SK-N-SH treated with all-trans-retinoic acid at 6 μM for 48 hours (cell line): ENCODE results near the gene FTH1.

Source experiments
- ARNTL ChIP-seq: fragments of 450-650 bp; formaldehyde crosslinking; IDR thresholded peaks from 2 replicates; pipeline ENCODE4 v1.5.0; 2020; ENCODE audit warnings: low read depth, mild to moderate bottlenecking, moderate library complexity, borderline replicate concordance
- BACH2 ChIP-seq: fragments of 250-450 bp; sonication (Bioruptor Pico); IDR thresholded peaks from 2 replicates; pipeline ENCODE4 v1.9.0; 2021; ENCODE audit warnings: mild to moderate bottlenecking, borderline replicate concordance
- ESRRG ChIP-seq: fragments of 250-450 bp; sonication (Bioruptor Pico); IDR thresholded peaks from 2 replicates; pipeline ENCODE4 v1.6.1; 2021; ENCODE audit warnings: mild to moderate bottlenecking
- ISL1 ChIP-seq: fragments of 250-450 bp; sonication (Bioruptor Pico); IDR thresholded peaks from 2 replicates; pipeline ENCODE4 v2.1.2; 2022; ENCODE audit warnings: mild to moderate bottlenecking, moderate library complexity
- RARB ChIP-seq: fragments of 250-450 bp; sonication (Bioruptor Pico); IDR thresholded peaks from 2 replicates; pipeline ENCODE4 v1.8.0; 2021; ENCODE audit warnings: mild to moderate bottlenecking, moderate library complexity
- SNAI2 ChIP-seq: fragments of 250-450 bp; sonication (Bioruptor Pico); IDR thresholded peaks from 2 replicates; pipeline ENCODE4 v1.5.0; 2020; ENCODE audit warnings: mild to moderate bottlenecking, moderate library complexity
- TCF4 ChIP-seq: fragments of 250-450 bp; sonication (Bioruptor Pico); IDR thresholded peaks from 2 replicates; pipeline ENCODE4 v1.8.0; 2021; ENCODE audit warnings: mild to moderate bottlenecking, moderate library complexity, borderline replicate concordance
- ZC3H10 ChIP-seq: fragments of 250-450 bp; sonication (Bioruptor Pico); IDR thresholded peaks from 2 replicates; pipeline ENCODE4 v1.5.1; 2021; ENCODE audit warnings: mild to moderate bottlenecking, moderate library complexity
- ZNF565 ChIP-seq: fragments of 450-650 bp; formaldehyde crosslinking; conservative IDR thresholded peaks from 2 replicates; pipeline ENCODE4 v1.5.0; 2020; ENCODE audit warnings: low read depth, mild to moderate bottlenecking, moderate library complexity
- TF ChIP-seq, protein P1 (sequence below): fragments of 250-450 bp; sonication (Bioruptor Pico); IDR thresholded peaks from 2 replicates; pipeline ENCODE4 v1.5.1; 2020; ENCODE audit warnings: low read depth, mild to moderate bottlenecking, moderate library complexity

DNA sequence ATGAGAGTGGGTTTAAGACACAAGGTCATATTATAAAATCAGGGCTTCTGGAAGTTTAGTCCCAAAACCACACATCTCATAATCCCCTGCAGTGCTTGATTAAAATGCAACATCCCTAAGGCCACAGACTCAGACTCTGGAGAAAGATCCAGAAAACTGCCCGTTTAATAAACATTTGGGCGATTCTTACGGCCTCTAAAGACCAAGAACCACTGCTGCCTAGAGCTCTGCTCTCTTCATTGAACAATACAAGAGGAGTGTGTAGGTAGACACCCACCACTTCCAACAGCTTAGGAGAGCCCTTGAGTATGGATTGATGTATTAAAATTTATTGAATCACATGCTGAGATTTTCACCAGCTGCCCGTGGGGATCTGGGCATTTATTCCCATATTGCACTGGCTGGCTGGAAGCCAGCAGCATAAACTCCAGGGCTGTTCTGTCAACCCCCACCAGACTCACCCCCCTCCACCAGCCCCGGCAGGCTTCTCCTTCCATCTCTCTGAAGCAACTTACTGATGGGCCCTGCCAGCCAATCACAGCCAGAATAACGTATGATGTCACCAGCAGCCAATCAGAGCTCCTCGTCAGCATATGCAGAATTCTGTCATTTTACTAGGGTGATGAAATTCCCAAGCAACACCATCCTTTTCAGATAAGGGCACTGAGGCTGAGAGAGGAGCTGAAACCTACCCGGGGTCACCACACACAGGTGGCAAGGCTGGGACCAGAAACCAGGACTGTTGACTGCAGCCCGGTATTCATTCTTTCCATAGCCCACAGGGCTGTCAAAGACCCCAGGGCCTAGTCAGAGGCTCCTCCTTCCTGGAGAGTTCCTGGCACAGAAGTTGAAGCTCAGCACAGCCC, 18.0 kb downstream of the FTH1 start:
- TF ChIP-seq, protein P1, sequence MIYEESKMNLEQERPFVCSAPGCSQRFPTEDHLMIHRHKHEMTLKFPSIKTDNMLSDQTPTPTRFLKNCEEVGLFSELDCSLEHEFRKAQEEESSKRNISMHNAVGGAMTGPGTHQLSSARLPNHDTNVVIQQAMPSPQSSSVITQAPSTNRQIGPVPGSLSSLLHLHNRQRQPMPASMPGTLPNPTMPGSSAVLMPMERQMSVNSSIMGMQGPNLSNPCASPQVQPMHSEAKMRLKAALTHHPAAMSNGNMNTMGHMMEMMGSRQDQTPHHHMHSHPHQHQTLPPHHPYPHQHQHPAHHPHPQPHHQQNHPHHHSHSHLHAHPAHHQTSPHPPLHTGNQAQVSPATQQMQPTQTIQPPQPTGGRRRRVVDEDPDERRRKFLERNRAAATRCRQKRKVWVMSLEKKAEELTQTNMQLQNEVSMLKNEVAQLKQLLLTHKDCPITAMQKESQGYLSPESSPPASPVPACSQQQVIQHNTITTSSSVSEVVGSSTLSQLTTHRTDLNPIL: no peak
- TF ChIP-seq BACH2: no peak
- no peak for TF ChIP-seq ARNTL (CRISPR knock-in tag)
- TF ChIP-seq RARB (CRISPR knock-in tag): no peak
- no peak for TF ChIP-seq ESRRG (CRISPR knock-in tag)
- TF ChIP-seq ZC3H10: no peak
- TF ChIP-seq ISL1 (CRISPR knock-in tag): no peak
- TF ChIP-seq ZNF565 (CRISPR knock-in tag): no peak
- TF ChIP-seq SNAI2 (CRISPR knock-in tag): no peak
- TF ChIP-seq TCF4: no peak
